ENCODE data around the gene NPR3. TPM values are rescaled to one million over a fixed set of nuclear protein-coding genes. Genes with fewer than 3 reads are reported as not detected.

The NPR3 gene
- polyA plus RNA-seq, 3 donors = 16.4 to 20.2 (median 19.3) TPM

GRCh38 chr5:32708949-32709348 is 2.2 kb upstream of the NPR3 start:
- DNase-seq = no peak

GRCh38 chr5:32709750-32710549 is 1.2 kb upstream of the NPR3 start:
- DNase-seq = peak; percentile 81

GRCh38 chr5:32711362-32711680 is 200 bp downstream of the NPR3 start:
- no peak for DNase-seq

- no peak for DNase-seq
These were observed 760 bp downstream of the NPR3 start for GRCh38 chr5:32711681-32712480.

GRCh38 chr5:32712481-32713360 is 1.6 kb downstream of the NPR3 start:
- DNase-seq = no peak

- no peak for DNase-seq
These were observed 2.2 kb downstream of the NPR3 start for GRCh38 chr5:32713361-32713769.

- DNase-seq = no peak
These were observed 2.8 kb downstream of the NPR3 start for GRCh38 chr5:32713770-32714381.

GRCh38 chr5:32714836-32715235 is 3.7 kb downstream of the NPR3 start:
- no peak for DNase-seq

- no peak for DNase-seq
These were observed 9.2 kb downstream of the NPR3 start for GRCh38 chr5:32720300-32720699.

GRCh38 chr5:32721626-32722025 is 10.5 kb downstream of the NPR3 start:
- DNase-seq = no peak

- DNase-seq = no peak
These were observed 11.8 kb downstream of the NPR3 start for GRCh38 chr5:32722957-32723356.

GRCh38 chr5:32724526-32724925 is 13.4 kb downstream of the NPR3 start:
- DNase-seq = no peak

- no peak for DNase-seq
These were observed 15.0 kb downstream of the NPR3 start for GRCh38 chr5:32726086-32726557.

GRCh38 chr5:32729651-32730050 is 18.5 kb downstream of the NPR3 start:
- no peak for DNase-seq

- no peak for DNase-seq
These were observed 22.6 kb downstream of the NPR3 start for GRCh38 chr5:32733590-32734340.

- no peak for DNase-seq
These were observed 23.8 kb downstream of the NPR3 start for GRCh38 chr5:32734827-32735378.

GRCh38 chr5:32735512-32735911 is 24.4 kb downstream of the NPR3 start:
- DNase-seq = no peak

GRCh38 chr5:32736842-32737241 is 25.7 kb downstream of the NPR3 start:
- no peak for DNase-seq

- DNase-seq = no peak
These were observed 29.5 kb downstream of the NPR3 start for GRCh38 chr5:32740651-32741050.

GRCh38 chr5:32745317-32745716 is 34.2 kb downstream of the NPR3 start:
- no peak for DNase-seq

GRCh38 chr5:32752411-32752810 is 41.3 kb downstream of the NPR3 start:
- no peak for DNase-seq

Measured in renal pelvis (tissue), 4 donors.